ENCODE data around the gene MMS19. TPM values are rescaled to one million over a fixed set of nuclear protein-coding genes. Genes with fewer than 3 reads are reported as not detected.
A peak's percentile ranks its signal among the peaks of the same experiment; 100 is the strongest.

Gene MMS19
- total RNA-seq, 1 donor from 2014 or later, result 85.2 TPM

- Histone ChIP-seq H3K4me3 (ENCODE audit: low read depth, low read length) (no peak overlapping the region), H3K27me3 (ENCODE audit: control insufficient read depth, insufficient read depth, low read length) (no peaks in the 10 kb centered on the region), H3K36me3 (ENCODE audit: control insufficient read depth, insufficient read depth, low read length) (peaks cover 6% of the 10 kb centered on the region)
- TF ChIP-seq CTCF (IDR thresholded peaks at IDR 0.05; ENCODE audit: insufficient read depth, low read length, poor library complexity, severe bottlenecking), result no peak
- DNase-seq (ENCODE audit: low read depth), result no peak
Observed at GRCh38 chr10:97464226-97464625, 34.0 kb downstream of the MMS19 start.

GRCh38 chr10:97463363-97464132 lies 34.7 kb downstream of the MMS19 start:
- peaks cover 3% of the 10 kb centered on the region for H3K36me3 ChIP-seq (ENCODE audit: control insufficient read depth, insufficient read depth, low read length)
- peak; percentile 19 for DNase-seq (ENCODE audit: low read depth)
- no peak overlapping the region for H3K4me3 ChIP-seq (ENCODE audit: low read depth, low read length)
- peak; percentile 83 for TF ChIP-seq CTCF (IDR thresholded peaks at IDR 0.05; ENCODE audit: insufficient read depth, low read length, poor library complexity, severe bottlenecking)
- no peaks in the 10 kb centered on the region for H3K27me3 ChIP-seq (ENCODE audit: control insufficient read depth, insufficient read depth, low read length)

- no peak for TF ChIP-seq CTCF (IDR thresholded peaks at IDR 0.05; ENCODE audit: insufficient read depth, low read length, poor library complexity, severe bottlenecking)
- peaks cover 1% of the 10 kb centered on the region for H3K36me3 ChIP-seq (ENCODE audit: control insufficient read depth, insufficient read depth, low read length)
- no peaks in the 10 kb centered on the region for H3K27me3 ChIP-seq (ENCODE audit: control insufficient read depth, insufficient read depth, low read length)
- no peak for DNase-seq (ENCODE audit: low read depth)
- no peak overlapping the region for H3K4me3 ChIP-seq (ENCODE audit: low read depth, low read length)
Observed at GRCh38 chr10:97462309-97462708, 35.9 kb downstream of the MMS19 start.

GRCh38 chr10:97459933-97460332 lies 38.3 kb downstream of the MMS19 start:
- H3K36me3 ChIP-seq (ENCODE audit: control insufficient read depth, insufficient read depth, low read length), result peaks cover 1% of the 10 kb centered on the region
- DNase-seq (ENCODE audit: low read depth), result no peak
- no peaks in the 10 kb centered on the region for H3K27me3 ChIP-seq (ENCODE audit: control insufficient read depth, insufficient read depth, low read length)
- TF ChIP-seq CTCF (IDR thresholded peaks at IDR 0.05; ENCODE audit: insufficient read depth, low read length, poor library complexity, severe bottlenecking), result no peak
- H3K4me3 ChIP-seq (ENCODE audit: low read depth, low read length), result no peak overlapping the region

GRCh38 chr10:97459111-97459510 lies 39.1 kb downstream of the MMS19 start:
- no peak for DNase-seq (ENCODE audit: low read depth)
- TF ChIP-seq CTCF (IDR thresholded peaks at IDR 0.05; ENCODE audit: insufficient read depth, low read length, poor library complexity, severe bottlenecking), result no peak
- Histone ChIP-seq H3K27me3 (ENCODE audit: control insufficient read depth, insufficient read depth, low read length) (no peaks in the 10 kb centered on the region), H3K4me3 (ENCODE audit: low read depth, low read length) (no peak overlapping the region), H3K36me3 (ENCODE audit: control insufficient read depth, insufficient read depth, low read length) (peaks cover 1% of the 10 kb centered on the region)

GRCh38 chr10:97456686-97457065 lies 41.5 kb downstream of the MMS19 start:
- Histone ChIP-seq H3K4me3 (ENCODE audit: low read depth, low read length) (no peak overlapping the region), H3K36me3 (ENCODE audit: control insufficient read depth, insufficient read depth, low read length) (peaks cover 1% of the 10 kb centered on the region), H3K27me3 (ENCODE audit: control insufficient read depth, insufficient read depth, low read length) (no peaks in the 10 kb centered on the region)
- TF ChIP-seq CTCF (IDR thresholded peaks at IDR 0.05; ENCODE audit: insufficient read depth, low read length, poor library complexity, severe bottlenecking), result no peak
- DNase-seq (ENCODE audit: low read depth), result no peak
